Sigmoid colon (tissue), 7 donors: ENCODE measurements around the gene ALDH2. TPM values are rescaled to one million over a fixed set of nuclear protein-coding genes. Genes with fewer than 3 reads are reported as not detected.
A peak's percentile ranks its signal among the peaks of the same experiment; 100 is the strongest.

Experiments used
- DNase-seq: peaks from one replicate; pipeline ENCODE4 v3.0.0-alpha.2; 2019
- H3K27ac ChIP-seq, 4 donors: fragments of 200-600 bp; sonication (generic); one replicate each; pipeline ENCODE4 v1.5.1; 2016 to 2019; ENCODE audit warnings: mild to moderate bottlenecking in 1 of 4
- H3K27me3 ChIP-seq, 3 donors: fragments of 200-600 bp; sonication (generic); one replicate each; pipeline ENCODE4 v1.5.1; 2019; ENCODE audit warnings: mild to moderate bottlenecking in 1 of 3
- H3K36me3 ChIP-seq, 4 donors: fragments of 200-600 bp; sonication (generic); one replicate each; pipeline ENCODE4 v1.5.1; 2016 to 2019
- H3K4me1 ChIP-seq, 4 donors: fragments of 200-600 bp; sonication (generic); one replicate each; pipeline ENCODE4 v1.5.1; 2017 to 2019
- H3K4me3 ChIP-seq, 4 donors: fragments of 200-600 bp; sonication (generic); one replicate each; pipeline ENCODE4 v1.5.1; 2017 to 2019; ENCODE audit warnings: mild to moderate bottlenecking in 2 of 4, moderate library complexity in 1 of 4
- H3K9me3 ChIP-seq, 4 donors: fragments of 200-600 bp in 3 of 4; sonication (generic) in 3 of 4; one replicate each; pipeline versions ENCODE4 v1.5.1 to v1.6.1; 2013 to 2019
- CTCF ChIP-seq, 4 experiments: fragments of 450-650 bp in 3 of 4; fragments of 200-600 bp in 1 of 4; IDR thresholded peaks; one replicate each; pipeline ENCODE4 v1.5.1; 2016 to 2019; ENCODE audit warnings: antibody characterized with exemption in 4 of 4, mild to moderate bottlenecking in 3 of 4, moderate library complexity in 2 of 4
- EP300 ChIP-seq, 4 donors: sonication (generic); formaldehyde crosslinking; IDR thresholded peaks; one replicate each; pipeline ENCODE4 v1.6.1; 2017; ENCODE audit warnings: antibody characterized with exemption in 4 of 4
- POLR2A ChIP-seq, 2 donors: fragments of 450-650 bp; IDR thresholded peaks; one replicate each; pipeline ENCODE4 v1.6.1; 2016; ENCODE audit warnings: antibody characterized with exemption in 2 of 2, mild to moderate bottlenecking in 2 of 2, moderate library complexity in 2 of 2
- POLR2AphosphoS5 ChIP-seq, 4 donors: sonication (generic); formaldehyde crosslinking; IDR thresholded peaks; one replicate each; pipeline ENCODE4 v1.6.1; 2017; ENCODE audit warnings: antibody characterized with exemption in 4 of 4
- WGBS, 2 donors: extraction: QIAGEN DNeasy Blood & Tissue Kit; methylation state at CpG; one replicate each; pipeline ENCODE4 v1.1.7; 2013; 5-methylcytosine and 5-hydroxymethylcytosine counted together
- intact Hi-C: fragments of 100-400 bp; cut with DNase I; formaldehyde crosslinking; loops from one replicate; pipeline ENCODE4 v1.15.1; 2023
- polyA plus RNA-seq, 3 donors: library from polyadenylated mRNA; stranded (reverse); fragments of 200-250 nt; gene quantifications; one replicate each; pipeline ENCODE4 v1.2.3, GENCODE V29; 2013
- total RNA-seq, 4 donors: library from RNA; depleted of rRNA; stranded (reverse); fragments of >200 nt; gene quantifications; one replicate each; pipeline ENCODE4 v1.1.0, GENCODE V29; 2016
- donor health status: healthy with polysubstance abuse.
- donor health status: Bipolar disorder and iron deficiency.
- donor health status: healthy.

The ALDH2 gene
- total and polyA plus RNA-seq, 7 donors, result 112 to 348 (median 132) TPM

- Histone ChIP-seq H3K9me3 (no peaks in the 10 kb centered on the region), H3K27me3 (no peaks in the 10 kb centered on the region), H3K36me3 (peaks cover 0 to 20% (median 0%) of the 10 kb centered on the region in 4 donors), H3K27ac (peak within 1 kb of the TSS; percentile 90 to 97 (median 92)), H3K4me3 (peak within 1 kb of the TSS; percentile 66 to 99 (median 97)), H3K4me1 (peaks cover 0 to 53% (median 42%) of the 10 kb centered on the region in 4 donors)
- 0% methylated on average over 84 of the region's 84 CpGs for WGBS, 2 donors
- intact Hi-C loops, result loop anchor here (5.0 kb wide), 2 partner anchors 170 to 565 kb away; partner anchors contain the start of genes ERP29, RPL6 and TMEM116
- peak; percentile 89 to 94 (median 94) for TF ChIP-seq POLR2AphosphoS5 (IDR thresholded peaks at IDR 0.05)
- peak in 1 of 4 donors; percentile 71 for TF ChIP-seq EP300 (IDR thresholded peaks at IDR 0.05)
- TF ChIP-seq POLR2A (IDR thresholded peaks at IDR 0.05), result peak; percentile 73 to 81
- TF ChIP-seq CTCF (IDR thresholded peaks at IDR 0.05), result no peak
- DNase-seq, result peak; percentile 97
Measured at GRCh38 chr12:111841750-111842555, 75.2 kb downstream of the ALDH2 start, which contains the start of gene MAPKAPK5. Gene MAPKAPK5 (plus strand): TSS chr12:111842228. CDS start chr12:111842734, 506 bp downstream.

- no peaks in the 10 kb centered on the region for H3K27me3 ChIP-seq
- intact Hi-C loops, result loop anchor here (5.0 kb wide), 2 partner anchors 170 to 565 kb away; partner anchors contain the start of genes ERP29, RPL6 and TMEM116
- TF ChIP-seq CTCF (IDR thresholded peaks at IDR 0.05) (no peak), EP300 (IDR thresholded peaks at IDR 0.05) (no peak), POLR2AphosphoS5 (IDR thresholded peaks at IDR 0.05) (no peak), POLR2A (IDR thresholded peaks at IDR 0.05) (no peak)
- 1 to 4% methylated on average over 44 of the region's 44 CpGs for WGBS, 2 donors
- peak overlapping the region; percentile 90 to 97 (median 92) for H3K27ac ChIP-seq
- peaks cover 0 to 20% (median 0%) of the 10 kb centered on the region in 4 donors for H3K36me3 ChIP-seq
- peak overlapping the region; percentile 66 to 99 (median 97) for H3K4me3 ChIP-seq
- H3K9me3 ChIP-seq, result no peaks in the 10 kb centered on the region
- DNase-seq, result no peak
- H3K4me1 ChIP-seq, result peaks cover 0 to 53% (median 42%) of the 10 kb centered on the region in 4 donors
Measured at GRCh38 chr12:111842556-111843396, 76.0 kb downstream of the ALDH2 start.

DNA sequence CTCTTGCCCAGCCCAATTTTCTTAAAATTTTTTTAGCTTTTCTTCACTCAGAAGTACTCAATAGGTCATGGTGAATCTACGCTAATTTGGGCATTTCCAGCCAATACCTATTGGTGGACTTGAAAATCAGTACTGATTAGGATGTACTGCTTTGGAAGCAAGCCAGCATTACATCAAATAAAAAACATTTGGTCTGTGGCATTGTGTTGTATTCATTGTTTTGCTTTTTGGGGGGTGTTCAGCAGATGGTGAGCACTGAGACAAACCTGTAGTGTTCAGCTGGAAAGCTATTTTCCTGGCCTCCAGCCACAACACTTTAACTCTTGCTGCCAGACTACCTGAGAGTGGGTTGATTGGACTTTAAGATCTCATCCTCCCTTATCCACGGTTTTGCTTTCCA is 79.3 kb downstream of the ALDH2 start:
- intact Hi-C loops, result no loop called here
- WGBS, 2 donors, result 58 to 88% methylated on average over 2 of the region's 2 CpGs
- Histone ChIP-seq H3K27me3 (no peaks in the 10 kb centered on the region), H3K36me3 (peaks cover 0 to 11% (median 0%) of the 10 kb centered on the region in 4 donors), H3K9me3 (peaks cover 0 to 3% (median 0%) of the 10 kb centered on the region in 4 donors), H3K27ac (no peak overlapping the region), H3K4me3 (no peak overlapping the region), H3K4me1 (peaks cover 0 to 39% (median 32%) of the 10 kb centered on the region in 4 donors)
- no peak for DNase-seq
- no peak for TF ChIP-seq CTCF (IDR thresholded peaks at IDR 0.05)

DNA sequence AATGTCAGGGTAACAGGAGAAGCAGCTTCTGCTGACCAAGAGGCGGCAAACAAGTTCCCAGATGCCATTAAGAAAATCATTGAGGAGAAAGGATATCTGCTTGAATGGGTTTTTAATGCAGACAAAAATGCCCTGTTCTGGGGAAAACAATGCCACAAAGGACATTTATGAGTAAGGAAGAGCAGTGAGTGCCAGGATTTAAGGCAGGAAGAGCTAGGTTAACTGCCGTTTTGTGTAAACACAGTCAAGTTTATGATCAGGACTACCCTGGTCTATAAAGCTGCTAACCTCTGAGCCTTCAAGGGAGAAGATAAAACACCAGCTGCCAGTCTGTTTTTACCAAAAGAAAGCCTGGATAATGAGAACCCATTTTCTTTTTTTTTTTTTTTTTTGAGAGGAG is 83.8 kb downstream of the ALDH2 start:
- Histone ChIP-seq H3K9me3 (peaks cover 0 to 3% (median 0%) of the 10 kb centered on the region in 4 donors), H3K4me1 (peaks cover 0 to 13% (median 2%) of the 10 kb centered on the region in 4 donors), H3K36me3 (peaks cover 0 to 11% (median 0%) of the 10 kb centered on the region in 4 donors), H3K27ac (no peak overlapping the region), H3K27me3 (no peaks in the 10 kb centered on the region), H3K4me3 (no peak overlapping the region)
- no peak for DNase-seq
- no peak for TF ChIP-seq POLR2AphosphoS5 (IDR thresholded peaks at IDR 0.05)
- no peak for TF ChIP-seq POLR2A (IDR thresholded peaks at IDR 0.05)
- TF ChIP-seq EP300 (IDR thresholded peaks at IDR 0.05), result no peak
- no peak for TF ChIP-seq CTCF (IDR thresholded peaks at IDR 0.05)
- 25 to 66% methylated on average over 2 of the region's 2 CpGs for WGBS, 2 donors
- intact Hi-C loops, result no loop called here
